K562 (cell line): ENCODE results near the gene RHOBTB3.

Experiments used
- AFF4 ChIP-seq: sonication (generic); formaldehyde crosslinking; IDR thresholded peaks from 2 replicates; pipeline ENCODE4 v1.8.0; 2023; ENCODE audit warnings: mild to moderate bottlenecking, missing genetic modification reagents
- BACH1 ChIP-seq: fragments of 200-800 bp; sonication (Bioruptor generic); IDR thresholded peaks from 2 replicates; pipeline ENCODE4 v1.6.1; 2016; ENCODE audit warnings: missing genetic modification characterization, missing compliant biosample characterization
- CBFA2T3 ChIP-seq: fragments of 450-650 bp; IDR thresholded peaks from 2 replicates; pipeline ENCODE4 v1.6.1; 2017
- CHD4 ChIP-seq: fragments of 200-600 bp; sonication (generic); IDR thresholded peaks from 3 replicates; pipeline ENCODE4 v1.6.1; 2012; ENCODE audit warnings: low read depth, mild to moderate bottlenecking, mixed read lengths, low read length, inconsistent platforms; ENCODE audit not compliant: insufficient read depth, insufficient replicate concordance, poor library complexity, severe bottlenecking
- CTCF ChIP-seq, 3 experiments: IDR thresholded peaks in 2 of 3; conservative IDR thresholded peaks in 1 of 3; 2 replicates each; pipeline ENCODE4 v1.5.1; 2011 to 2012; ENCODE audit warnings: low read length in 3 of 3, mild to moderate bottlenecking in 3 of 3, control low read depth in 2 of 3, improper control_type of control experiment in 1 of 3, inconsistent platforms in 1 of 3, low read depth in 1 of 3, mixed read lengths in 1 of 3, moderate library complexity in 1 of 3; ENCODE audit not compliant: insufficient read depth in 2 of 3
- GTF2F1 ChIP-seq: IDR thresholded peaks from 2 replicates; pipeline ENCODE4 v1.6.1; 2011; ENCODE audit warnings: low read depth, low read length, improper control_type of control experiment
- IRF9 ChIP-seq: fragments of 450-650 bp; IDR thresholded peaks from 2 replicates; pipeline ENCODE4 v1.6.1; 2016; ENCODE audit warnings: missing biosample characterization, missing genetic modification characterization
- MAX ChIP-seq: sonication (generic); formaldehyde crosslinking; IDR thresholded peaks from 2 replicates; pipeline ENCODE4 v1.9.0; 2022; ENCODE audit warnings: mild to moderate bottlenecking, missing genetic modification reagents
- MTF1 ChIP-seq: fragments of 250-450 bp; sonication (Bioruptor Pico); IDR thresholded peaks from 2 replicates; pipeline ENCODE4 v1.9.0; 2021; ENCODE audit warnings: moderate library complexity, mild to moderate bottlenecking, inconsistent platforms, borderline replicate concordance
- PHB2 ChIP-seq: fragments of 450-650 bp; IDR thresholded peaks from 2 replicates; pipeline ENCODE4 v1.6.1; 2017; ENCODE audit warnings: low read depth
- SNRNP70 ChIP-seq: fragments of 200-400 bp; formaldehyde crosslinking; optimal IDR thresholded peaks from 2 replicates; pipeline ENCODE3; 2017; ENCODE audit warnings: low read depth, low read length
- STAT6 ChIP-seq: sonication (generic); formaldehyde crosslinking; IDR thresholded peaks from 2 replicates; pipeline ENCODE4 v1.8.1; 2023; ENCODE audit warnings: mild to moderate bottlenecking, missing genetic modification reagents
- U2AF1 ChIP-seq: fragments of 200-400 bp; formaldehyde crosslinking; optimal IDR thresholded peaks from 2 replicates; pipeline ENCODE3; 2017; ENCODE audit warnings: mild to moderate bottlenecking, low read depth, low read length, moderate library complexity
- ZNF280A ChIP-seq: fragments of 450-650 bp; IDR thresholded peaks from 2 replicates; pipeline ENCODE4 v1.6.1; 2018; ENCODE audit warnings: mild to moderate bottlenecking, low read depth; ENCODE audit not compliant: partially characterized antibody

- no peak for TF ChIP-seq CHD4
- TF ChIP-seq BACH1, result no peak
- no peak for TF ChIP-seq SNRNP70
- TF ChIP-seq MTF1 (CRISPR knock-in tag), result no peak
- TF ChIP-seq PHB2, result no peak
- TF ChIP-seq MAX, result no peak
- no peak for TF ChIP-seq CBFA2T3
- no peak for TF ChIP-seq IRF9
- TF ChIP-seq STAT6 (CRISPR knock-in tag), result no peak
- TF ChIP-seq CTCF (IDR thresholded peaks at IDR 0.05 in 2 of 3, conservative IDR thresholded peaks at IDR 0.05 in 1 of 3; ENCODE audit: insufficient read depth in 2 of 3, low read depth in 1 of 3, low read length in 3 of 3), result no peak
- TF ChIP-seq U2AF1, result no peak
- TF ChIP-seq GTF2F1, result no peak
- TF ChIP-seq AFF4 (CRISPR knock-in tag), result no peak
- TF ChIP-seq ZNF280A, result no peak
Measured at GRCh38 chr5:95759634-95760033, 28.5 kb downstream of the RHOBTB3 start.
